Neural cell (in vitro differentiated cells): ENCODE results near the gene ITPR2. TPM values are rescaled to one million over a fixed set of nuclear protein-coding genes. Genes with fewer than 3 reads are reported as not detected.

Experiments
- H2AFZ ChIP-seq: fragments of 200-600, 300-800 bp; sonication (generic), shearing (Covaris generic); 2 replicates; pipeline ENCODE4 v1.6.0; 2014; ENCODE audit warnings: low read depth, mild to moderate bottlenecking, antibody characterized with exemption, low read length, moderate library complexity
- H3F3A ChIP-seq: fragments of 200-600 bp; shearing (Covaris generic); 2 replicates; pipeline ENCODE4 v1.6.1; 2016; ENCODE audit warnings: mild to moderate bottlenecking, moderate library complexity, mixed read lengths, antibody characterized with exemption, low read length; ENCODE audit not compliant: insufficient read depth, poor library complexity, severe bottlenecking
- H3K27ac ChIP-seq: fragments of 200-600, 300-800 bp; sonication (generic), shearing (Covaris generic); 2 replicates; pipeline ENCODE4 v1.5.1; 2014; ENCODE audit warnings: mild to moderate bottlenecking, low read length, moderate library complexity
- H3K27me3 ChIP-seq: fragments of 300-800, 200-600 bp; sonication (generic), shearing (Covaris generic); 2 replicates; pipeline ENCODE4 v1.6.0; 2014; ENCODE audit warnings: mild to moderate bottlenecking, low read depth, low read length, moderate library complexity; ENCODE audit not compliant: insufficient read depth
- H3K36me3 ChIP-seq: fragments of 300-800, 200-600 bp; sonication (generic), shearing (Covaris generic); 2 replicates; pipeline ENCODE4 v1.5.1; 2014; ENCODE audit warnings: mild to moderate bottlenecking, antibody characterized with exemption, low read length, moderate library complexity; ENCODE audit not compliant: insufficient read depth
- H3K4me2 ChIP-seq: fragments of 300-800, 200-600 bp; sonication (generic), shearing (Covaris generic); 2 replicates; pipeline ENCODE4 v1.6.0; 2014; ENCODE audit warnings: mild to moderate bottlenecking, low read length
- H3K4me3 ChIP-seq: fragments of 300-800, 200-600 bp; sonication (generic), shearing (Covaris generic); 2 replicates; pipeline ENCODE4 v1.5.1; 2014; ENCODE audit warnings: mild to moderate bottlenecking, low read length, moderate library complexity
- H3K79me2 ChIP-seq: fragments of 200-600 bp; shearing (Covaris generic); replicated peaks from 2 replicates; pipeline ENCODE4 v1.6.0; 2014; ENCODE audit warnings: mild to moderate bottlenecking, low read length, moderate library complexity; ENCODE audit not compliant: insufficient read depth
- H3K9ac ChIP-seq: fragments of 300-800, 200-600 bp; sonication (generic), shearing (Covaris generic); 2 replicates; pipeline ENCODE4 v1.6.1; 2016; ENCODE audit warnings: mild to moderate bottlenecking, low read length, mixed read lengths
- H3K9me2 ChIP-seq: fragments of 200-600 bp; shearing (Covaris generic); 2 replicates; pipeline ENCODE4 v1.6.1; 2016; ENCODE audit warnings: mild to moderate bottlenecking, low read length, mixed read lengths; ENCODE audit not compliant: insufficient read depth
- H3K9me3 ChIP-seq: fragments of 200-600, 300-800 bp; sonication (generic), shearing (Covaris generic); 2 replicates; pipeline ENCODE4 v1.6.1; 2016; ENCODE audit warnings: mild to moderate bottlenecking, mixed run types, low read length, moderate library complexity, mixed read lengths
- H4K20me1 ChIP-seq: fragments of 200-600 bp; shearing (Covaris generic); 2 replicates; pipeline ENCODE4 v1.6.1; 2016; ENCODE audit warnings: mild to moderate bottlenecking, mixed run types; ENCODE audit not compliant: insufficient read depth
- CTCF ChIP-seq: fragments of 450-650 bp; IDR thresholded peaks from 2 replicates; pipeline ENCODE4 v1.5.1; 2014; ENCODE audit warnings: antibody characterized with exemption, mild to moderate bottlenecking, moderate library complexity; ENCODE audit not compliant: poor library complexity, severe bottlenecking
- EP300 ChIP-seq: fragments of 450-650 bp; conservative IDR thresholded peaks from 2 replicates; pipeline ENCODE4 v1.6.1; 2014; ENCODE audit warnings: antibody characterized with exemption, mild to moderate bottlenecking, moderate library complexity; ENCODE audit not compliant: poor library complexity, severe bottlenecking
- EZH2 ChIP-seq: fragments of 200-600, 300-800 bp; shearing (Covaris generic), sonication (generic); IDR thresholded peaks from 2 replicates; pipeline ENCODE4 v1.6.1; 2014; ENCODE audit warnings: antibody characterized with exemption, low read length, borderline replicate concordance, mild to moderate bottlenecking; ENCODE audit not compliant: insufficient read depth, poor library complexity, severe bottlenecking
- MXI1 ChIP-seq: fragments of 450-650 bp; conservative IDR thresholded peaks from 2 replicates; pipeline ENCODE4 v1.6.1; 2014; ENCODE audit warnings: antibody characterized with exemption, mild to moderate bottlenecking; ENCODE audit not compliant: poor library complexity, severe bottlenecking
- POLR2AphosphoS5 ChIP-seq: IDR thresholded peaks from 2 replicates; pipeline ENCODE4 v1.6.1; 2012
- RAD21 ChIP-seq: fragments of 450-650 bp; conservative IDR thresholded peaks from 2 replicates; pipeline ENCODE4 v1.6.1; 2014; ENCODE audit warnings: antibody characterized with exemption, mild to moderate bottlenecking, moderate library complexity
- SMC3 ChIP-seq: fragments of 450-650 bp; conservative IDR thresholded peaks from 2 replicates; pipeline ENCODE4 v1.6.1; 2014; ENCODE audit warnings: antibody characterized with exemption, mild to moderate bottlenecking, moderate library complexity; ENCODE audit not compliant: poor library complexity
- TAF1 ChIP-seq: IDR thresholded peaks from 2 replicates; pipeline ENCODE4 v1.6.1; 2012; ENCODE audit warnings: low read depth
- polyA plus RNA-seq: library from polyadenylated mRNA; depleted of rRNA; stranded (reverse); fragments of >200 nt; gene quantifications from 2 replicates; pipeline ENCODE4 v1.2.3, GENCODE V29; 2014
- TF ChIP-seq, protein P1 (sequence below): IDR thresholded peaks from 2 replicates; pipeline ENCODE4 v1.6.1; 2012; ENCODE audit warnings: borderline replicate concordance

ITPR2 gene
- polyA plus RNA-seq, 1 donor from 2014 or later, result 2.0 TPM

- TF ChIP-seq TAF1 (no peak), RAD21 (no peak), SMC3 (no peak), CTCF (no peak), EZH2 (no peak), POLR2AphosphoS5 (no peak), EP300 (no peak), MXI1 (no peak)
- TF ChIP-seq, protein P1, sequence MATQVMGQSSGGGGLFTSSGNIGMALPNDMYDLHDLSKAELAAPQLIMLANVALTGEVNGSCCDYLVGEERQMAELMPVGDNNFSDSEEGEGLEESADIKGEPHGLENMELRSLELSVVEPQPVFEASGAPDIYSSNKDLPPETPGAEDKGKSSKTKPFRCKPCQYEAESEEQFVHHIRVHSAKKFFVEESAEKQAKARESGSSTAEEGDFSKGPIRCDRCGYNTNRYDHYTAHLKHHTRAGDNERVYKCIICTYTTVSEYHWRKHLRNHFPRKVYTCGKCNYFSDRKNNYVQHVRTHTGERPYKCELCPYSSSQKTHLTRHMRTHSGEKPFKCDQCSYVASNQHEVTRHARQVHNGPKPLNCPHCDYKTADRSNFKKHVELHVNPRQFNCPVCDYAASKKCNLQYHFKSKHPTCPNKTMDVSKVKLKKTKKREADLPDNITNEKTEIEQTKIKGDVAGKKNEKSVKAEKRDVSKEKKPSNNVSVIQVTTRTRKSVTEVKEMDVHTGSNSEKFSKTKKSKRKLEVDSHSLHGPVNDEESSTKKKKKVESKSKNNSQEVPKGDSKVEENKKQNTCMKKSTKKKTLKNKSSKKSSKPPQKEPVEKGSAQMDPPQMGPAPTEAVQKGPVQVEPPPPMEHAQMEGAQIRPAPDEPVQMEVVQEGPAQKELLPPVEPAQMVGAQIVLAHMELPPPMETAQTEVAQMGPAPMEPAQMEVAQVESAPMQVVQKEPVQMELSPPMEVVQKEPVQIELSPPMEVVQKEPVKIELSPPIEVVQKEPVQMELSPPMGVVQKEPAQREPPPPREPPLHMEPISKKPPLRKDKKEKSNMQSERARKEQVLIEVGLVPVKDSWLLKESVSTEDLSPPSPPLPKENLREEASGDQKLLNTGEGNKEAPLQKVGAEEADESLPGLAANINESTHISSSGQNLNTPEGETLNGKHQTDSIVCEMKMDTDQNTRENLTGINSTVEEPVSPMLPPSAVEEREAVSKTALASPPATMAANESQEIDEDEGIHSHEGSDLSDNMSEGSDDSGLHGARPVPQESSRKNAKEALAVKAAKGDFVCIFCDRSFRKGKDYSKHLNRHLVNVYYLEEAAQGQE, result no peak
- Histone ChIP-seq H3K79me2 (no peaks in the 10 kb centered on the region), H3K27ac (no peak overlapping the region), H3K9me2 (no peaks in the 10 kb centered on the region), H2AFZ (no peak overlapping the region), H3K36me3 (no peaks in the 10 kb centered on the region), H3K4me3 (no peak overlapping the region), H3K4me2 (no peak overlapping the region), H4K20me1 (no peaks in the 10 kb centered on the region), H3F3A (no peaks in the 10 kb centered on the region), H3K27me3 (no peaks in the 10 kb centered on the region), H3K9me3 (no peaks in the 10 kb centered on the region), H3K9ac (no peak overlapping the region)
These were observed 24.1 kb downstream of the ITPR2 start for GRCh38 chr12:26808766-26809476.

DNA sequence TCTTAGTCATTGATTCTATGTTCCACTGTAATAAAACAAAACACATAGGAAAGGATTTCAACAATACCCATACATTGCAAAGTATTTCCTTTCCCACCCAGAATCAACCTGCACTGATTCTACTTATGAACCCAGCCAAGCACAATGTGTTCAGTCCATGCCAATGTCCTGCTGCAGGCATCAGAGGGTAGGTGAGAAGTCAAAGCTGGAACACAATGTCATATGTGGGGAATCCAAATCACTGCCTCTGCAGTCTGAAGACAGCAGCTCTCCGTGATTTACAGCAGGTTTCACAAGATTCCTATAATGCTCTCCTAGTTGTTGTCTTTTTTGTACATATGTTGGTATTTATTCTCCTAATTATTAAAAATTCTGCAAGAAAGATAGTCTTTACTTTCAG is 25.7 kb downstream of the ITPR2 start:
- H3F3A ChIP-seq, result no peaks in the 10 kb centered on the region
- H3K79me2 ChIP-seq, result no peaks in the 10 kb centered on the region
- no peaks in the 10 kb centered on the region for H3K27me3 ChIP-seq
- no peaks in the 10 kb centered on the region for H4K20me1 ChIP-seq
- H3K9ac ChIP-seq, result no peak overlapping the region
- no peaks in the 10 kb centered on the region for H3K9me2 ChIP-seq
- H2AFZ ChIP-seq, result no peak overlapping the region
- no peak overlapping the region for H3K27ac ChIP-seq
- no peak for TF ChIP-seq MXI1
- TF ChIP-seq RAD21, result no peak
- no peak for TF ChIP-seq POLR2AphosphoS5
- no peak for TF ChIP-seq EZH2
- TF ChIP-seq EP300, result no peak
- TF ChIP-seq SMC3, result no peak
- TF ChIP-seq CTCF, result no peak
- TF ChIP-seq, protein P1, result no peak
- no peak for TF ChIP-seq TAF1
- H3K4me2 ChIP-seq, result no peak overlapping the region
- H3K36me3 ChIP-seq, result no peaks in the 10 kb centered on the region
- H3K4me3 ChIP-seq, result no peak overlapping the region
- no peaks in the 10 kb centered on the region for H3K9me3 ChIP-seq
